GM21515 (cell line): ENCODE data around the gene MBOAT1.
"Not testable (repeated sequence)": the region's sequence is repeated elsewhere in the genome, so short reads cannot be mapped to it uniquely, and the experiment has no call there.

Experiments
- ATAC-seq: cut with Tn5 transposase; IDR thresholded peaks from one replicate; pipeline ENCODE4 v1.9.1; 2021; ENCODE audit not compliant: unreplicated experiment

The MBOAT1 gene

GRCh38 chr6:20142866-20143265 lies 69.4 kb downstream of the MBOAT1 start:
- no peak for ATAC-seq

DNA sequence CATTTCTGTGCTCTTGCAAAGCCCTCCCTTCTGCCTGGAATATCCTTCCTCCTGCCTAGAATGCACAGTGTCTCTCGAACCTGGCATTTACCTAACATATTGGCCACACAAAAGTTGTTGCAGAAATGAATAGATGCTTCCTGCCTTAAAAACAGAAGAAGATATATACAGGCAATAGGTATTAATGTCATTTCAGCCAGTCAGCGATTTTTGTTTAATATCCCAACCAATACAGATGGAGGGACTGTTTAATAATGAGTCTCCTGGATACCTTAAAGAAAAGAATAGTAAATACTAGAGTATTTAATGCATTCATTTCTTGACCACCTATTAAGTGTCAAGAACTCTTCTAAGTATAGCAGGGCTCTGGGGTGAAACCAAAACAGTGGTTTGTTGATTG lies 70.3 kb downstream of the MBOAT1 start:
- ATAC-seq, result no peak

DNA sequence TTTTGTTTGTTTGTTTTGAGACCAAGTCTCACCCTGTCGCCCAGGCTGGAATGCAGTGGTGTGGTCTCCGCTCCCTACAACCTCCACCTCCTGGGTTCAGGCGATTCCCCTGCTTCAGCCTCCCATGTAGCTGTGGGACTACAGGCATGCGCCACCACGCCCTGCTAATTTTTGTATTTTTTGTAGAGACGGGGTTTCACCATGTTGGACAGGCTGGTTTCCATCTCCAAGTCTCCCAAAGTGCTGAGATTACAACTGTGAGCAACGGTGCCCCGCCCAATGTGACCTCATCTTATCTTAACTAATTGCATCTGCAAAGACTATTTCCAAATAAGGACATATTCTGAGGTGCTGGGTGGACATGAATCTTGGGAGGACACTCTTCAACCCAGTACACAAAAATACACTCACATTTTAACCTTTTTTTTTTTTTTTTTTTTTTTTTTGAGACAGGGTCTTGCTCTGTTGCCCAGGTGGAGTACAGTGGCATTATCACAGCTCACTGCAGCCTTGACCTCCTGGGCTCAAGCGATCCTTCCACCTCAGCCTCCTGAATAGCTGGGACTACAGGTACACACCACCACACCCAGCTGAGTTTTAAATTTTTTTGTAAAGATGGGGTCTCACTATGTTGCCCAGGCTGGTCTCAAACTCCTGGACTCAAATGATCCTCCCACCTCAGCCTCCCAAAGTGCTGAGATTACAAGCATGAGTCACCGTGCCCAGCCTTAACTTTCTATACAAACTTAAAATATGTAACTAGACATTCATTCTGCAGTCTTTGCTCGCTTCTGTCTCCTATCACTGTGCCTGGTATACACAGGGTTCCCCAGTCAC lies 72.9 kb downstream of the MBOAT1 start:
- ATAC-seq, result not testable (repeated sequence)

DNA sequence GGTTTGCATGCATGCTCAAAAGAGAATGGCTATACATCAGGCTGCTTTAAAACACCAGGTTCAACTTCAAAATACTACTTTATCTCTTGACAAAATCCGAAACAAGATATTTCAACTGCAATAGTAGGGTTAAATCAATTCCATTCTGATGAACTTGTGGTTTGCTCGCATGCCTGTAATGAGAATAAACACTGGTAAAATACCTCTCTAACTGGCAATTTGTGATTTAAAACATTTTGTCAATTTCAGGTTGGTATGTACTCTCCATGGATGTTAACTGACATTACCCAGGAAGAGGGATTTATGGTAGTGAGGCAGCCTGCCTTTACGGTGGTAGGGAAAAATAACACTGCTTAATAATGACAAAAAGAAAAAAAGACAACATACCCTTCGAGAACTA lies 74.4 kb downstream of the MBOAT1 start:
- no peak for ATAC-seq

DNA sequence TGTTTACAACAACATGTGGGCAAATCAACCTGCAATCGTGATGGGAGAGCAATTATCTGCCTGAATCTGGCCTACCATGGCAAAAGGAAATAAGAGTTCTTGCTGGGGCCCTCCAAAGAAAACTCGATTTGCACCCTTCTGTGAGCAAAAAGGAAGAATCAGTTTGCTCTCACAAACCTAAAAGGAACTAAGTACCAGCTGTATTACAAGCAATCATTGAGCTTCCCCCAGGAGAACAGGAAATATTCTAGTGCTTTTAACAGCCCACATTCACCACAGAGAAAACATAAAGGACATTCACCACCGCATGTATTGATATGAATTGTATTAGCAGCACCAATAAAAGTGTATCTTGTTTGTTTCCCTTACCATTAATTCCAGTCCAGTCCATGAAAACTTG lies 75.0 kb downstream of the MBOAT1 start:
- ATAC-seq, result no peak

DNA sequence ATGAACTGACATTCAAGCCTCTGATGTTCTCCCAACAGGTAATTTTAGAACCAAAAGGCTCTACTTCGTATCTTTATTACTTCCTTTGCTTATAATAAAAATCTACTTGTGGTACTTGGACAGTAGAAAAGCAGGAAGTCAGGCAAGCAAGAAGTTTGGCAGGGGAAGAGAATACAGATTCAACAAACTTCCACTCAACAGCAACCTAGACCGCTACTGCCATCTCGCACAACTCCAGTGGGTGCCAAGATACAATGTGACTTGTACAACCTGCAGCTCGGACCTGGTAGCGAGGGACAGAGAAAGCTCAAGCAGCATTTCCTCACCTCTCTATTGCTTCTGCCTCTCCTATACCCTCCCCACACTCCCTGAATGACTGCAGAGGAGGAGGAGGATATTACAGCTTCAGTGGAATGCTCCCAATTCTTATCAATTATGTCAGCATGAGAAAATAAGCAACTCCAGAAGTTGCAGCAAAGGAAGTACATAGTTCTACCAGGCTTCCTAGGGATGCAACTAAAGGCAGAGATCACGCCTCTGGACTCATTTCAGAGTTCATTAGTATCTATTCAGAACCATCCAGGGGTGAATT lies 76.5 kb downstream of the MBOAT1 start:
- ATAC-seq, result no peak

DNA sequence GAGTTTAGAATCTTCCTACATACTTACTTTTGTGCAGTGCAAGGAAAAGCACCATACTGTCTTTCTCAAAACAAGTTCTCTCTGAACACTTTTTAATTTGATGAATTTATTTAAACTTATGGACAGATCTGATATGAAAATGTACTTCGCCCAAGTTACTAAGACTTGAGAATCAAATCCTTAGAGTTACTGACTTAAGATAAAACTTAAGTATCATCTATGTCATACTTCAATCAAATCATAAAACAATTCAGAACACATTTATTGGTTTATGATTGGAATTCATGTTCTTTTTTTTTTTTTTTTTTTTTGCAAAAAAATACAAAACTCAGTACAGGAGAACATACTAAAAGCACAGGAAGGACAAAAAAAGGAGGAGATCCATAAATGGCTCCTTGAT lies 77.7 kb downstream of the MBOAT1 start:
- no peak for ATAC-seq

- ATAC-seq, result no peak
Observed at GRCh38 chr6:20129290-20130088, 82.8 kb downstream of the MBOAT1 start.

- no peak for ATAC-seq
Observed at GRCh38 chr6:20128018-20128417, 84.3 kb downstream of the MBOAT1 start.

- ATAC-seq, result peak; percentile 91
Observed at GRCh38 chr6:20126789-20127653, 85.2 kb downstream of the MBOAT1 start.

DNA sequence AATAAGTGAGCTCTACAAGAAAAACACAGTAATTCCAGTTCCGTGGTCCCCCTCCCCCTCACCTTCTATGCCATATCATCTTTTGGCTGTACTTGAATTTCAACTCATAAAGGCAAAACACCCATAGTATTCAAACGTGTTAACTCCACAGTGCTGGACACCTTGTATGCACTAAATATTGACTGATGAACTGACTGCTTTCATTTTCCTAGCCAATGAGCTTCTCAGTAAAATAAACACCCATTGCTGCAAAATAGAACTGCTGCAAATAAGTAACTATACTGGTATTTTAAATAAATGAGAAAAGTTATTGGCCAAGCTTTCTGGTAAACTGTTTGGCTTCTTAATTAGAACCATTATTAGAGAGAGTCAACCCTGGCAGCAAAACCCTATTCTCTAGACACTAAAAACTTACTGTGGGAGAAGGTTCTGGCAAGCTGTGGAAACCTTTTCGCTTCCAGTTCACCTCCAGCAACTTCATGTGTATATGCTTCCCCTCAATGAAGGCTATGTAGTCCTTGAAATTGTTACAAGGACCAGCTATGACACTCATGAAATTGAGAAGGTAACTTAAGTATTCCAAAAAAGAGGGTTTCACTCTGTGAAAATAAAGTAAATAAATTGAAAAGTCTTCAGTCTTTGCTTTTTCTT lies 86.0 kb downstream of the MBOAT1 start:
- ATAC-seq, result no peak

DNA sequence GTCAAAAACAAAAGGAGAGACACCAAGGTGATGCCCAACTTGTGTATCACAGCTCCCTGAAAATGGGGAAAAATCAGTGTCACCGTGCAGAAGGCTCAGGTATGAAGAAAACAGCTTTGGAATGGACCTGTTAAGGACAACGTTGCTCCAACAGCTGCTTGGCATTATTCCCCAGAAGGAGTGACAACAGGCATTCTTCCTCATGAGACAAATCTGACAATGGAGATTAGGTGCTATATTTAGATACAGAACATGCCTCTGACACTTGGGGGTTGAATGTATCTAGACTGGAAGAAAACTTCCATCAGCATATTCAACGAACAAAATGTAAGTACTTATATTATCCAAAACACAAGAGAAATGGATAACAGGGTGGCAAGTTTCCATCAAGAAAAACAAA lies 87.7 kb downstream of the MBOAT1 start:
- no peak for ATAC-seq

- no peak for ATAC-seq
Observed at GRCh38 chr6:20119485-20119884, 92.8 kb downstream of the MBOAT1 start.

- ATAC-seq, result no peak
Observed at GRCh38 chr6:20118892-20119291, 93.4 kb downstream of the MBOAT1 start.

DNA sequence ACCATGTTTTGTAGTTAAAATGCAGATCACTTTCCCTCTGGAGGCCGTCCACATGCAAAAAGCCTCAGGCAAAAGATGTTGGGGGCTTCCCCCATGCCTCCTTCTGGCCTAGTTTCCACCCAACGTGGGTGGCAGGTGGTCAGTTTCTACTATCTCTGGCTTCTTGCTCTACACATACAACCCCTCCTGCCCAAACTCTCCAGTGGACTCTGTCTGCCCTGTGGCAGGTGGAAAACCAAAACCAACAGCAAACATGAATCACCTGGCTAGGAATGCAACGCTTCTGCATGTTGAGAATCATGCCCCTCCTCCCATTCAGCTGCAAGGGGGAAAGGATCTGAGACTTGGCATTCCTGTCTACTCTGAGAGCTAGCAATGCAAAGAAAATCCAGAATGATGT lies 94.8 kb downstream of the MBOAT1 start:
- peak; percentile 78 for ATAC-seq

GRCh38 chr6:20116792-20117191 lies 95.5 kb downstream of the MBOAT1 start:
- no peak for ATAC-seq

- no peak for ATAC-seq
Observed at GRCh38 chr6:20115246-20115980, 96.9 kb downstream of the MBOAT1 start.

GRCh38 chr6:20113649-20114224 lies 98.5 kb downstream of the MBOAT1 start:
- ATAC-seq, result no peak

GRCh38 chr6:20112841-20113240 lies 99.4 kb downstream of the MBOAT1 start:
- no peak for ATAC-seq
